SK-N-SH (cell line): Measurements from ENCODE around the gene CLCNKB. TPM values are rescaled to one million over a fixed set of nuclear protein-coding genes. Genes with fewer than 3 reads are reported as not detected.
"Not testable (repeated sequence)": the region's sequence is repeated elsewhere in the genome, so short reads cannot be mapped to it uniquely, and the experiment has no call there.

Experiments
- CTCF ChIA-PET: fragments of 300-600, 350-600 bp; formaldehyde crosslinking; extraction: SDS; loops from one replicate; lab custom pipeline; 2021; lab: Yijun Ruan, JAX
- POLR2A ChIA-PET: fragments of 350-600 bp; sonication (Branson Sonifier 250); formaldehyde crosslinking; extraction: SDS; loops from one replicate; lab custom pipeline; 2020; ENCODE audit warnings: antibody characterized with exemption, inconsistent platforms; lab: Yijun Ruan, JAX
- DNase-seq: peaks from one replicate; pipeline ENCODE4 v3.0.0; 2012
- H2AFZ ChIP-seq: fragments of 200-600 bp; sonication (generic); 2 replicates; pipeline ENCODE4 v1.8.1; 2016; ENCODE audit warnings: antibody characterized with exemption, mild to moderate bottlenecking, low read depth
- H3F3A ChIP-seq: fragments of 200-600 bp; sonication (generic); replicated peaks from 2 replicates; pipeline ENCODE3; 2016; ENCODE audit warnings: antibody characterized with exemption, mild to moderate bottlenecking; ENCODE audit not compliant: insufficient read depth
- H3K27ac ChIP-seq, 2 experiments: fragments of 200-500 bp in 1 of 2; fragments of 200-600 bp in 1 of 2; sonication (Bioruptor generic) in 1 of 2; sonication (generic), shearing (Covaris generic) in 1 of 2; 2 replicates each; pipeline versions ENCODE4 v1.5.1 to v1.6.1; 2014 to 2016; ENCODE audit warnings: low read depth in 2 of 2, inconsistent platforms in 1 of 2, low read length in 1 of 2, mild to moderate bottlenecking in 1 of 2, mixed read lengths in 1 of 2
- H3K27me3 ChIP-seq: fragments of 200-600 bp; sonication (generic), shearing (Covaris generic); 2 replicates; pipeline ENCODE4 v1.6.1; 2016; ENCODE audit warnings: mixed run types; ENCODE audit not compliant: insufficient read depth
- H3K36me3 ChIP-seq, 2 experiments: fragments of 200-500 bp in 1 of 2; fragments of 200-600 bp in 1 of 2; sonication (Bioruptor generic) in 1 of 2; sonication (generic) in 1 of 2; replicated peaks in 1 of 2; 2 replicates each; pipeline versions ENCODE3 to v1.5.1; 2014 to 2016; ENCODE audit warnings: low read length in 1 of 2, mild to moderate bottlenecking in 1 of 2; ENCODE audit not compliant: insufficient read depth in 2 of 2, control insufficient read depth in 1 of 2
- H3K4me1 ChIP-seq, 2 experiments: fragments of 200-500 bp in 1 of 2; fragments of 200-600 bp in 1 of 2; sonication (Bioruptor generic) in 1 of 2; sonication (generic), shearing (Covaris generic) in 1 of 2; 2 replicates each; pipeline versions ENCODE4 v1.5.1 to v1.6.1; 2014 to 2016; ENCODE audit warnings: low read depth in 1 of 2, low read length in 1 of 2, mixed run types in 1 of 2; ENCODE audit not compliant: insufficient read depth in 2 of 2, control insufficient read depth in 1 of 2
- H3K4me2 ChIP-seq: fragments of 200-600 bp; sonication (generic), shearing (Covaris generic); 2 replicates; pipeline ENCODE4 v1.6.1; 2017; ENCODE audit warnings: mixed run types
- H3K4me3 ChIP-seq, 2 experiments: fragments of 200-500 bp in 1 of 2; fragments of 200-600 bp in 1 of 2; sonication (Bioruptor generic) in 1 of 2; sonication (generic), shearing (Covaris generic) in 1 of 2; 2 replicates each; pipeline versions ENCODE4 v1.5.1 to v1.8.1; 2014 to 2016; ENCODE audit warnings: low read depth in 2 of 2, inconsistent platforms in 1 of 2, low read length in 1 of 2, mild to moderate bottlenecking in 1 of 2, mixed read lengths in 1 of 2, moderate library complexity in 1 of 2
- H3K79me2 ChIP-seq: fragments of 200-600 bp; sonication (generic); 2 replicates; pipeline ENCODE4 v1.8.1; 2017; ENCODE audit warnings: mild to moderate bottlenecking; ENCODE audit not compliant: insufficient read depth
- H3K9ac ChIP-seq: fragments of 200-600 bp; sonication (generic); 2 replicates; pipeline ENCODE4 v1.6.1; 2017; ENCODE audit warnings: mixed run types
- H3K9me2 ChIP-seq: fragments of 200-600 bp; sonication (generic); 2 replicates; pipeline ENCODE4 v1.6.1; 2017; ENCODE audit warnings: mixed run types
- H3K9me3 ChIP-seq: fragments of 200-600 bp; sonication (generic); 2 replicates; pipeline ENCODE4 v1.6.1; 2017; ENCODE audit warnings: mixed run types, mild to moderate bottlenecking, moderate library complexity
- H4K20me1 ChIP-seq: fragments of 200-600 bp; sonication (generic); 2 replicates; pipeline ENCODE4 v1.6.1; 2017; ENCODE audit warnings: mild to moderate bottlenecking, mixed run types; ENCODE audit not compliant: insufficient read depth
- EP300 ChIP-seq, 2 experiments: IDR thresholded peaks; 2 replicates each; pipeline versions ENCODE4 v1.4.0 to v1.6.1; 2012; ENCODE audit warnings: borderline replicate concordance in 1 of 2, low read depth in 1 of 2, low read length in 1 of 2
- FOXJ3 ChIP-seq: sonication (generic); formaldehyde crosslinking; IDR thresholded peaks from 2 replicates; pipeline ENCODE4 v1.5.1; 2020; ENCODE audit warnings: mild to moderate bottlenecking, missing genetic modification reagents
- FOXM1 ChIP-seq: IDR thresholded peaks from 2 replicates; pipeline ENCODE4 v1.4.0; 2012; ENCODE audit warnings: low read depth, mild to moderate bottlenecking
- GABPA ChIP-seq: IDR thresholded peaks from 2 replicates; pipeline ENCODE4 v1.4.0; 2012; ENCODE audit warnings: low read depth, mild to moderate bottlenecking
- GATA2 ChIP-seq: sonication (generic); formaldehyde crosslinking; IDR thresholded peaks from 2 replicates; pipeline ENCODE4 v1.5.0; 2020; ENCODE audit warnings: mild to moderate bottlenecking, missing genetic modification reagents
- JUND ChIP-seq: IDR thresholded peaks from 2 replicates; pipeline ENCODE4 v1.4.0; 2012
- NFIC ChIP-seq: IDR thresholded peaks from 2 replicates; pipeline ENCODE4 v1.4.0; 2012; ENCODE audit warnings: borderline replicate concordance
- NRF1 ChIP-seq: IDR thresholded peaks from 2 replicates; pipeline ENCODE4 v1.6.1; 2012; ENCODE audit warnings: low read depth, mild to moderate bottlenecking, low read length
- RAD21 ChIP-seq: IDR thresholded peaks from 2 replicates; pipeline ENCODE4 v1.6.1; 2012; ENCODE audit warnings: mild to moderate bottlenecking, low read length
- RFX5 ChIP-seq: IDR thresholded peaks from 2 replicates; pipeline ENCODE4 v1.6.1; 2012; ENCODE audit warnings: mild to moderate bottlenecking, improper control_type of control experiment, low read length
- SMC3 ChIP-seq: IDR thresholded peaks from 2 replicates; pipeline ENCODE4 v1.6.1; 2012; ENCODE audit warnings: low read depth, low read length, improper control_type of control experiment
- TAF1 ChIP-seq: IDR thresholded peaks from 2 replicates; pipeline ENCODE4 v1.6.1; 2012; ENCODE audit warnings: low read depth, mild to moderate bottlenecking, low read length, moderate library complexity, borderline replicate concordance
- TCF12 ChIP-seq: IDR thresholded peaks from 2 replicates; pipeline ENCODE4 v1.4.0; 2012
- YY1 ChIP-seq: IDR thresholded peaks from 2 replicates; pipeline ENCODE4 v1.4.0; 2012; ENCODE audit warnings: low read depth, mild to moderate bottlenecking
- WGBS: methylation state at CpG from one replicate; pipeline ENCODE4 v1.1.6; 2017; ENCODE audit warnings: low lambda C conversion rate; 5-methylcytosine and 5-hydroxymethylcytosine counted together
- polyA plus RNA-seq, 3 experiments: library from polyadenylated mRNA; depleted of rRNA; stranded (reverse); fragments of >200 nt; gene quantifications; 2 replicates each; pipeline ENCODE4 v1.2.3, GENCODE V29; 2012
- TF ChIP-seq, protein P1 (sequence below): IDR thresholded peaks from 2 replicates; pipeline ENCODE4 v1.4.0; 2012; ENCODE audit warnings: low read depth, borderline replicate concordance
- TF ChIP-seq, protein P2 (sequence below): fragments of 150-350 bp; IDR thresholded peaks from 2 replicates; pipeline ENCODE4 v1.6.1; 2017; ENCODE audit warnings: antibody characterized with exemption, low read length, low read depth, borderline replicate concordance
- TF ChIP-seq, protein P3 (sequence below): IDR thresholded peaks from 2 replicates; pipeline ENCODE4 v1.6.1; 2012; ENCODE audit warnings: mild to moderate bottlenecking, low read depth, low read length, moderate library complexity
- TF ChIP-seq, protein P4 (sequence below): fragments of 150-350 bp; IDR thresholded peaks from 2 replicates; pipeline ENCODE4 v1.6.1; 2016; ENCODE audit warnings: mild to moderate bottlenecking, low read depth, low read length

Gene CLCNKB
- polyA plus RNA-seq, 1 of the 3 experiments (the other 2 are of a cell fraction): 0.41 TPM

DNA sequence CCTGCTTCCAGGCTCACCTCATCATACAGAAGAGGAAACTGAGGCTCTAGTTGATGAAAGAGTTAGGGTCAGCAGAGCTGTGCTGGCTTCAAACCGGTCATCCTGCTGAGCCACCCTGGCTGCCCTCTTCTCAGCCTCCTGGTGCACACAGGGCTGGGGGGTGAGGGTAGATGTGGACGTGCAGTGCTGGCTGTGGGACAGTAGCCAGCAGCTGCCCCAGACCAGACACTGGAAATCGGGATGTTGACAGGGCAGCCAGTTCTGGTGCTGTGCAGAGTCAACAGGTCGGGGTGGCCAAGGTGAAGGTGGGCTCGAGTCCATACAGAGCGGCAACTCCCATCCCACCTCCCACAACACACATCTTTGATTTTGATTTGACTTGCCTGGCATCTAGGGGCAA lies 23.3 kb upstream of the CLCNKB start:
- H4K20me1 ChIP-seq: no peaks in the 10 kb centered on the region
- H3K27ac ChIP-seq: no peak overlapping the region
- DNase-seq: no peak
- no peaks in the 10 kb centered on the region for H3K79me2 ChIP-seq
- no peak overlapping the region for H3K4me3 ChIP-seq
- CTCF ChIA-PET: interaction anchor here (0.7 to 2.9 kb wide), 4 partner anchors 35 to 228 kb away, joined by 3 to 14 read pairs (median 4); no protein-coding TSS in a partner anchor
- H3K4me1 ChIP-seq: peaks cover 10 to 39% of the 10 kb centered on the region in 2 experiments; a peak in 2 of 4 replicates
- H3K9me2 ChIP-seq: no peaks in the 10 kb centered on the region
- no peaks in the 10 kb centered on the region for H3K27me3 ChIP-seq
- POLR2A ChIA-PET: interaction anchor here (0.6 kb wide), 1 partner anchor 1416 kb away, joined by 4 read pairs; no protein-coding TSS in a partner anchor
- no peaks in the 10 kb centered on the region for H3F3A ChIP-seq
- H3K4me2 ChIP-seq: no peak overlapping the region
- TF ChIP-seq TAF1 (no peak), TCF12 (no peak), EP300 (IDR thresholded peaks at IDR 0.05; ENCODE audit: borderline replicate concordance in 1 of 2, low read depth in 1 of 2, low read length in 1 of 2) (no peak), NFIC (no peak), RAD21 (no peak), JUND (no peak), NRF1 (no peak), GATA2 (no peak), RFX5 (no peak), SMC3 (no peak), GABPA (no peak), YY1 (no peak), FOXJ3 (CRISPR knock-in tag) (no peak), FOXM1 (no peak)
- TF ChIP-seq, protein P1, sequence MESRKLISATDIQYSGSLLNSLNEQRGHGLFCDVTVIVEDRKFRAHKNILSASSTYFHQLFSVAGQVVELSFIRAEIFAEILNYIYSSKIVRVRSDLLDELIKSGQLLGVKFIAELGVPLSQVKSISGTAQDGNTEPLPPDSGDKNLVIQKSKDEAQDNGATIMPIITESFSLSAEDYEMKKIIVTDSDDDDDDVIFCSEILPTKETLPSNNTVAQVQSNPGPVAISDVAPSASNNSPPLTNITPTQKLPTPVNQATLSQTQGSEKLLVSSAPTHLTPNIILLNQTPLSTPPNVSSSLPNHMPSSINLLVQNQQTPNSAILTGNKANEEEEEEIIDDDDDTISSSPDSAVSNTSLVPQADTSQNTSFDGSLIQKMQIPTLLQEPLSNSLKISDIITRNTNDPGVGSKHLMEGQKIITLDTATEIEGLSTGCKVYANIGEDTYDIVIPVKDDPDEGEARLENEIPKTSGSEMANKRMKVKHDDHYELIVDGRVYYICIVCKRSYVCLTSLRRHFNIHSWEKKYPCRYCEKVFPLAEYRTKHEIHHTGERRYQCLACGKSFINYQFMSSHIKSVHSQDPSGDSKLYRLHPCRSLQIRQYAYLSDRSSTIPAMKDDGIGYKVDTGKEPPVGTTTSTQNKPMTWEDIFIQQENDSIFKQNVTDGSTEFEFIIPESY: no peak
- TF ChIP-seq, protein P2, sequence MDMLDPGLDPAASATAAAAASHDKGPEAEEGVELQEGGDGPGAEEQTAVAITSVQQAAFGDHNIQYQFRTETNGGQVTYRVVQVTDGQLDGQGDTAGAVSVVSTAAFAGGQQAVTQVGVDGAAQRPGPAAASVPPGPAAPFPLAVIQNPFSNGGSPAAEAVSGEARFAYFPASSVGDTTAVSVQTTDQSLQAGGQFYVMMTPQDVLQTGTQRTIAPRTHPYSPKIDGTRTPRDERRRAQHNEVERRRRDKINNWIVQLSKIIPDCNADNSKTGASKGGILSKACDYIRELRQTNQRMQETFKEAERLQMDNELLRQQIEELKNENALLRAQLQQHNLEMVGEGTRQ: no peak
- TF ChIP-seq, protein P3, sequence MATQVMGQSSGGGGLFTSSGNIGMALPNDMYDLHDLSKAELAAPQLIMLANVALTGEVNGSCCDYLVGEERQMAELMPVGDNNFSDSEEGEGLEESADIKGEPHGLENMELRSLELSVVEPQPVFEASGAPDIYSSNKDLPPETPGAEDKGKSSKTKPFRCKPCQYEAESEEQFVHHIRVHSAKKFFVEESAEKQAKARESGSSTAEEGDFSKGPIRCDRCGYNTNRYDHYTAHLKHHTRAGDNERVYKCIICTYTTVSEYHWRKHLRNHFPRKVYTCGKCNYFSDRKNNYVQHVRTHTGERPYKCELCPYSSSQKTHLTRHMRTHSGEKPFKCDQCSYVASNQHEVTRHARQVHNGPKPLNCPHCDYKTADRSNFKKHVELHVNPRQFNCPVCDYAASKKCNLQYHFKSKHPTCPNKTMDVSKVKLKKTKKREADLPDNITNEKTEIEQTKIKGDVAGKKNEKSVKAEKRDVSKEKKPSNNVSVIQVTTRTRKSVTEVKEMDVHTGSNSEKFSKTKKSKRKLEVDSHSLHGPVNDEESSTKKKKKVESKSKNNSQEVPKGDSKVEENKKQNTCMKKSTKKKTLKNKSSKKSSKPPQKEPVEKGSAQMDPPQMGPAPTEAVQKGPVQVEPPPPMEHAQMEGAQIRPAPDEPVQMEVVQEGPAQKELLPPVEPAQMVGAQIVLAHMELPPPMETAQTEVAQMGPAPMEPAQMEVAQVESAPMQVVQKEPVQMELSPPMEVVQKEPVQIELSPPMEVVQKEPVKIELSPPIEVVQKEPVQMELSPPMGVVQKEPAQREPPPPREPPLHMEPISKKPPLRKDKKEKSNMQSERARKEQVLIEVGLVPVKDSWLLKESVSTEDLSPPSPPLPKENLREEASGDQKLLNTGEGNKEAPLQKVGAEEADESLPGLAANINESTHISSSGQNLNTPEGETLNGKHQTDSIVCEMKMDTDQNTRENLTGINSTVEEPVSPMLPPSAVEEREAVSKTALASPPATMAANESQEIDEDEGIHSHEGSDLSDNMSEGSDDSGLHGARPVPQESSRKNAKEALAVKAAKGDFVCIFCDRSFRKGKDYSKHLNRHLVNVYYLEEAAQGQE: no peak
- TF ChIP-seq, protein P4, sequence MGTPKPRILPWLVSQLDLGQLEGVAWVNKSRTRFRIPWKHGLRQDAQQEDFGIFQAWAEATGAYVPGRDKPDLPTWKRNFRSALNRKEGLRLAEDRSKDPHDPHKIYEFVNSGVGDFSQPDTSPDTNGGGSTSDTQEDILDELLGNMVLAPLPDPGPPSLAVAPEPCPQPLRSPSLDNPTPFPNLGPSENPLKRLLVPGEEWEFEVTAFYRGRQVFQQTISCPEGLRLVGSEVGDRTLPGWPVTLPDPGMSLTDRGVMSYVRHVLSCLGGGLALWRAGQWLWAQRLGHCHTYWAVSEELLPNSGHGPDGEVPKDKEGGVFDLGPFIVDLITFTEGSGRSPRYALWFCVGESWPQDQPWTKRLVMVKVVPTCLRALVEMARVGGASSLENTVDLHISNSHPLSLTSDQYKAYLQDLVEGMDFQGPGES: no peak
- no peak overlapping the region for H2AFZ ChIP-seq
- WGBS: 96% methylated on average over 4 of the region's 6 CpGs
- H3K9me3 ChIP-seq: no peaks in the 10 kb centered on the region
- H3K36me3 ChIP-seq: no peaks in the 10 kb centered on the region
- H3K9ac ChIP-seq: no peak overlapping the region

DNA sequence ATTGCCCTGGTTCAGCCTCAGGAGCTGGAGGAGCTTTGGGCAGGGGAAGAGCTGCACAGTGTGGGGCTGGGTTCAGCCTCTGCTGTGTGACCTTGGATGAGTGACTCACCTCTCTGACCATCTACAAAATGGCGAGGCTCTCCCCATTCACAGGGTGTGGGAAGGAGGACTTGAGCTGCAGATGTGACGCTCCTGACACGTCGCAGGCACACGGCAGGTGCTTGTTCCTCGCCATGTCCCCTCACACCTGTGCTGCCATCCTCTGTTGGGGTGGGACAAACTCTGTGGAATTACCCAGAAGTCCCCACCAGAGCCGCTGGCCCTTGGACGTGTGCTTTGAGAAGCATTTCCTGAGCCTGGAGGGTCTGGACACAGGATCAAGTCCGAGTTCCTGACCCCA lies 22.7 kb upstream of the CLCNKB start:
- H3K4me3 ChIP-seq, H3K36me3 ChIP-seq, H4K20me1 ChIP-seq, H3F3A ChIP-seq, H3K9me2 ChIP-seq, H3K4me2 ChIP-seq, H3K27me3 ChIP-seq, H3K9me3 ChIP-seq, DNase-seq, H3K79me2 ChIP-seq, H2AFZ ChIP-seq, H3K27ac ChIP-seq, CTCF ChIA-PET, H3K9ac ChIP-seq: not testable (repeated sequence)
- POLR2A ChIA-PET: interaction anchor here (0.6 kb wide), 2 partner anchors 9 to 1416 kb away, joined by 3 to 4 read pairs; no protein-coding TSS in a partner anchor
- WGBS: 85% methylated on average over 3 of the region's 9 CpGs
- H3K4me1 ChIP-seq: peaks cover 10 to 34% of the 10 kb centered on the region in 2 experiments; a peak in 2 of 4 replicates
